Activated CD4-positive, alpha-beta T cell treated with anti-CD3 and anti-CD28 coated beads, Interleukin-2, amount 50 U/mL, for 16 hours (primary cell): ENCODE measurements around the gene PPP1R14C.
A peak's percentile ranks its signal among the peaks of the same experiment; 100 is the strongest.

Experiments
- DNase-seq: peaks from one replicate; pipeline ENCODE4 v3.0.0-alpha.2; 2020

PPP1R14C gene

DNA sequence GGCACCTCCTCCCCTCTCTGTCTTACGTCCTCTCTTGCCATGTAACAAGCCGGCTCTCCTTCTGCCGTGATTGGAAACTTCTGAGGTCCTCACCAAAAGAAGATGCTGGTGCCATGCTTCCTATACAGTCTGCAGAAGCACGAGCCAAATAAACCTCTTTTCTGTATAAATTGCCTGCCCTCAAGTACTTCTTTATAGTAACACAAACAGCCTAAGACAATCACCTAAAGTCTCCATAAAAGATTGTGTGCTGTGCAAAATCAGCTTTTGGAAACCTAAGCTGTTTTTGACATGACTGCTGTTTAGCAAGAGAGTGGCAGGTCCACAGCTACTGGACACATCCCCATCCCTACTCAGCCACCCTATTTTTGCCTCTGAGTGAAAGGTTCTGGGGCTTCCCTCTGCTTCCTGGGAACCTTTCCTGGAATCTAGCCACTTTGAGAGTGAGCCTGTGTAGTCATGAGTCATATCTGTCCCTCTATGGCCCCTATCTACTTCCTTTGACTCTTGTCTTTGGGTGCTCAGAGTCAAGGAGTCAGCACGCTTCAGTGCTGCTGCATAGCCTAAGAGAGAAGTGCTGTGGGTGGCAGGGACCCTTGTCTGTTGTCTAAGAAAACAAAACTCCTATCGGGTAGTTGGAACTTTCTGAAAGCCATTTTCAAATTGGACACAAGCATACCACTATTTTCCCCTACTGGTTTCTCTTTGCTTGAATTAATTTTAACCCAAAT lies 110.0 kb downstream of the PPP1R14C start:
- DNase-seq: peak; percentile 58

DNA sequence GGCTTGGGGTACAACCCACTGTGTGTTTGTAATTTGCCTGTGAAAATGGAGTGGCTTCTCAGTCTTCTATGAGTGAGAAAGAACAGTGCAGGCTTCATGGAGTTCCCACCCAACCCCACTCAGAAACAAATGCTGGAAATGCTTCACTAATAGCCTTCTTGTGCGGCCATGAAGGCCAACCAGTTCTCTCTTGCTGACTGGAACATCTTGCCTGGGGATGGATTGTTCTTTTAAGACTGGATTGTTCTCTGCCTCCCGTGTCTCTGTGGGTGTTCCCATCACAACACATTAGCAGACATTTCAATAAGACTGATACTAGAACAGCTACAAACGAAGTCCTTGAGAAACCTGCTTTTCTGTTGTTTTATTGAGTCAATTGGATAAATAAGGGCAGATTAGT lies 110.6 kb downstream of the PPP1R14C start:
- DNase-seq: no peak

DNA sequence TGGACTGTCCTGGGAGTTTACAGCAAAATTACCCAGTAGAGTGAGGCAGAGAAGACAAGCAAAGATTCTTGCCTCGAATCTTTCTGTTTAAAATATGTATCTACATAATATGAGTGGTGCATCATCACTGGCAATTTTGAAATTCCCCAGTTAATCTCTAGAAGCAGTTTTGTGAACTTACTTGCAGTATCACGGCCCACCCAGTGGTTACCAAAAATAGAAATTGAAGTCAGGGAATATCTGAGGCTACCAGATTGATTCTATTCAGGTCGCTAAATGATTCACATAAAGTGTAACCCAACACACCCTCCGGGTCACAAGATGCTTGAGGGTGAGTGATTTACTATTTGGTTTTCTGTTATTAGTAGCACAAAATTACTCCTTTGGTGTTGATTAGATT lies 111.9 kb downstream of the PPP1R14C start:
- DNase-seq: peak; percentile 44

DNA sequence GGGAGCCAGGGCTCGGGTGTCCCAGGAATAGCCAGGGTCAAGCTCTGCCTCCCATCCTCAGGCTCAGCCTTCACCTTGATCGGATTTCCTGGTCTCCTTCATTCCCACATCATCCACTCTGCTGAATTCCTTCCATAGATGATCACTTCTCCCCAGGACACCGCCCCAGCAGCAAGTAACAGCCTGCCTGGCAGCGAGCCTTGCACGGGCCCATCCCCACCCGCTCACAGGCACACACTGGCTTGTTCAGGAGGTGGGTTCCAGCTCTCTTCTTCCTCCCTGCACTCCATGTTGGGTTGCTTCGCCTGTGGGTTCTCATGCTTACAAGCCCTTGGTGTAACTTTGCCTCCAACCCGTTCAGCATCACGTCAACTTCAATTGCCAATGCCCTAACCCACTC lies 113.0 kb downstream of the PPP1R14C start:
- no peak for DNase-seq

DNA sequence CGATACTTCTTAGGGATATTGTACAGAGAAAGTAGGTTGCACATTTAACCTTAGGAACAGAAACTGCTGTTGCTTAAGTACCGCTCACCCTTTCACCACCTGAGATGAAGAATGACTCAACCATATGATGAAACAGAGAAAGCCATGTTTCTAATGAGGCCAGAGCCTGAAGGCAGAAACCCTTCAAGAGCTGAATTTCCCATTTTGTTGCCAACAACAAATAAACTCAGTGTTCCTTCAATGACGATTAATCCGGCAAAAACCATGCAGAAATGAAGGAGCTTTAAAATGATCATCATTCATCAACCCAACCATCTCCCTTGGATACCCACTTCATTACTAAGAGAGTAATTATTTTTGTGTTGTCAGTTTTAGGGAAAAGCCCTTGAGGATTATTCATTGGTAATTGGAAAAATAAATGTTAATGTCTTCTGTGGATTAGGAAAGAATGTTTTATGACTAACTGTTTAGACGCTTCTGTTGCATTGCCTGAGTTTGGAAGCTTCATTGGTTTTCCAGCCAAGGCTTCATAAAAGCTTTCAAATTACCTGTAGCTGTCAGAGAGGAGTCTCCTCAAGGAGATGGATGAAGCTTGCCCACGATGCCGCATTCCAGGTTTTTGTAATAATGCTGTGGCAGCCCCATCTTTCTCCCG lies 113.9 kb downstream of the PPP1R14C start:
- peak; percentile 60 for DNase-seq

DNA sequence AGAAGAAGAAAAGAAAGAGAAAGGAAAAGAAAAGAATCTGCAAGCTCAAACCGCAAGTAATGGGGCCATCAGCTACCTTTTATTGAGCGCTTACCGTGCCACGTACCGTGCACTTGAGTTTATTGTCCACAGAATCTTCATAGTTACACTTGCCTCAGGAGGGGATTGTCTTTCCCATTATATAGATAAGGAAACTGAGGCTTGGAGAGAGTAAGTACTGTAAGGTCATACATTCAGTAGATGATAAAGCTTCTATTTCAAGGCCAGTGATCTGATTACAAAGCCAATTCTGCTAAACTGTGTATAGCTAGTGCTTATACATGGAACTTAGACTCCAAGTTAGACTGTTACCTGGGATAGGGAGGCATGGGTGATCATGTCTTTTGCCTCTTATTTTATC lies 115.5 kb downstream of the PPP1R14C start:
- DNase-seq: no peak

DNA sequence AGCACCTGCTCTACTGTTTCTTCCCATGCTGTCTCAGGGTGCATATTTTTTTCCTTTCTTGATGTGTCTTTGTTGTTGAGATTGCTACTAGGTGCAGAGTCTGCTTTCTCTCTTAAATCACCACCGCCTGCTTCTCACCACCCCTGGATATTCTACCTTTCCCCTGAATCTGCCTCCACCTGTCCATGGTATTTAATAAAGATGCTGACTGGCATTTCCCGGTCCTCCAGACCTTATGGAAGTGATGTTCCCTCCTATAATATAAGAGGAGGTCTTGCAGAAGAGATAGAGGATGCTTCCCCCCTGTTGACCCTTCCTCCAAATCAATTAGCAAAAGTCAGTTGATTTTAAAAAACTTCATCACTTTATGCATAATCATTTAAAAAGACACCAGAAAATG lies 118.1 kb downstream of the PPP1R14C start:
- no peak for DNase-seq

DNA sequence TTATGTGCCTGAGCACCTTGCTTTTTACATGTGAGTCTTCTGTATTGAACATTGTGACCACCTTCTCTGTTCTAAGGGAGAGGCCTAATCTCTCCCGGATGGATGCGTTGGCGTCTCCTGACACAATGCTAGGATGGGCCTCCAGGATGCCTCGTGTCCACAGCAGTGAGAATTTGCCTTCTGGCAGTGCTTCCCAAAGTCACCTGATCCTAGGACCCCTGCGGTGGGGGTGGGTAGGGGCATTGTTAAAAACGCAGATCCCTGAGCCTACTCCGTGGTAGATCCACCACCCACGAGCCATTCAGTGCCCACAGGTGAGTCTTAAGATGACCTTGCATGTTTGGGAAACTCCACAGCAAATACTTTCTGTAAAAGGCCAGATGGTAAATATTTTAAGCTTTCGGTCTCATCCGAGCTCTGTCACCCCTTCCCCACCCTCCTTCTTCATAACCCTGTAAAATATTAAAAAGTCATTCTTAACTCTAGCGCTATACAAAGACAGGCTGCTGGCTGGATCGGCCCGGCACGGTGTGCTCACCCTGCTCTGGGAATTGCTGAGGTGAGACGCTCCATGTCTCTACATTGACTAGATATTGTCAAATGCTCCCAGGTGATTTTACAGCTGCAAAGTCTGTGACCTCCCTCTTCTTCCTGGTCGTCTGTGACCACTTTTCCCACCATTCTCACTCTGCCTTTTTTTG lies 119.3 kb downstream of the PPP1R14C start:
- no peak for DNase-seq

DNA sequence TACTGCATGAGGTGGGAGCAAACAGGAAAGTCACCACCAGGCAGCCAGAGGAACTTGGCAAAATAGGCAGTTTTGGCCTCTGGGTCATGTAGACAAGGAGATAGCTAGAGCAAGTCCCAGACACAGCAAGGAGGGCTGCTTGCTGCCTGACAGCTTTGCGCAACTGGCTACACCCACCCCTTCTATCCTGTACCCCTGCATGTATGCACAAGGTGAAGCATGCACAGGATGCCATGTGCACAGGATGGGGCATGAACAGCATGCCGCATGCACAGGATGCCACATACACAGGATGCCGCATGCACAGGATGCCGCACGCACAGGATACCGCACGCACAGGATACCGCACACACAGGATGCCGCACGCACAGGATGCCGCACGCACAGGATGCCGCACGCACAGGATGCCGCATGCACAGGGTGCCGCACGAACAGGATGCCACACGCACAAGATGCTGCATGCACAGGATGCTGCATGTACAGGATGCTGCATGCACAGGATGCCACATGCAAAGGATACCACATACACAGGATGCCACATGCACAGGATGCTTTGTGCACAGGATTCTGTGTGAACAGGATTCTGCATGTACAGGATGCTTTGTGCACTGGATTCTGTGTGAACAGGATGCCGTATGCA lies 121.0 kb downstream of the PPP1R14C start:
- DNase-seq: peak; percentile 52

DNA sequence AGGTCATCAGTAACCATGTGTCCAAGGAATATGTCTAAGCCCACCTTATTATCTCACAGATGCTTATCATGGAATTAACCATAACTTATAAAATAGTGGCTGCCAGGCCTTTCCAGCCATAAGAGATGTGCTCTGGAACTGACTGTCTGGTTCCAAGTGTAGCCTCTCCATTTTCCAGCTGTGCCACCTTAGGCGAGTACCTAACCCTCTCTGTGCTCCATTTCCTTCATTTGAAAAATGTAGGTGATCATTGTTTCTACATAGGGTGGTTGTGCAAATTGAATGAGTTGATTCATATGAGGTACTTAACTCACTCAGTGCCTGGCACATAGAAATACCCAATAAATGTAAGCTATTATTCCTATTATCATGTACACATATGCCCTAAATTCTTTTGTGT lies 123.5 kb downstream of the PPP1R14C start:
- no peak for DNase-seq

DNA sequence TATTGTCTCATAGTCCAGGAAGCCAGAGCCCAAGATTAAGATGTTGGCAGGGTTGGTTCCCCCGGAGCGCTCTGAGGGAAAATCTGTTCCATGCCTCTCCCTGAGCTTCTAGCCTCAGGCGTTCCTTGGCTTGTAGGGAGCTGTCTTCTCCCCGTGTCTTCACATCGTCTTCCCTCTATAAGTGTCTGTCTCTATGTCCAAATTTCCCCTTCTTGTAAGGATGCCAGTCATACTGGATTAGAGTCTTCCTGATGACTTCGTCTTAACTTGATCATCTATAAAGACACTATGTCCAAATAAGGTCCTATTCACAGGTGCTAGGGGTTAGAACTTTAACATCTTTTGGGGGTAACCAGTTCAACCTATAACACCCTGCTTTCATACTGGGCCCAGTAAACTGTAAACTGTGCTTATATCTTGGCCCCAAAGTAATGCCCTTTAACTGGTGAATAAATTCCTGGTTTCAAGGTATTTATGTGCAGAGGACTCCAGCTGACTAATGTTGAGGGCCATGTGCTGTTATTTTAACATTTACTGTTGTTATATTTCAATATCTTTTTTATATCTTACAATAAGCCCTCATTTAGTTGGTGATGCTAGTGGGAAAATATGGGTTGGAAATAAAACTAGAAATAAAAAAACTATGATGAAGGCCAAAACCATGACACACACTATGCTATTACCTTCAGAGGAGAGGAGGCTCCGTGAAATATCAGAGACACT lies 124.3 kb downstream of the PPP1R14C start:
- DNase-seq: no peak

DNA sequence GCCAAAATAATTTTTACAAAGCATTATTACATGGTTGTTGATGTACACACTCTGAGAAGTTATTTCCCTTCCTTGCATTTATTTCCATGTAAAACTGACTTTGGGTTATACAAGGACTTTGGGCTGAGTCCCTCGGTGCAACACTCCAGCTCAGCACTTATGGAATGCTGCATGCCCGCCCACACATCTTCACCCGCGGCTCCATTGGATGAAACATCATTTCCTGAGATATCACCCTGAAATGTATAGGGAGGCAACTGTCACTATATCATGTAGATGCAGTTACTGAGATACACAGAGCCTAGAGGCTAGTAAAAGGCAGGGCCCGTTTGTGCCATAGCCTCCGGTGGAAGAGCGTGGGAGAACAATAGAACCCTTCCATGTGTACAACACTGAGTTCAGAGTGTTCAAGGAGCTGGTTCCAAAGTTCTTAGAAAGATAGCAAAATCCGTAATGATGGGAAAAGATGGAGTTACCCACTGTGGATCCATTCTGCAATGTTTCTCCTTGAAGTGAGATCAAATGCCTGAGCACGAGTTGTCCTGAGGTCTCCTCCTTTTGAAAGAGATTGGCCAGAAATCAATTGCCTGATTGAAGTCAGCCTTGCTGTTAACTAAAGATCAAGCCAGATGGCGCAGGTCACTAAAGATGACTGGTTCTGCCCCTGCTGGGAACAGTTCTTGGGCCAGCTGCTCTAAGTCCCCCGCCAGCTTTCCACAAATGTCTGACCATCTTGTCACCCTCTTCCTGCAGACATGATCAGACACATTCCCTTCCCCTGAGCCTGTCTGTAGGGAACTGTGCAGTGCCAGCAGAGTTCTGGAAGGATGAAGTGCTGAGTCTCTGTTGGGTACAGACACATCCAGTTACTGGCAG lies 125.1 kb downstream of the PPP1R14C start:
- DNase-seq: no peak

DNA sequence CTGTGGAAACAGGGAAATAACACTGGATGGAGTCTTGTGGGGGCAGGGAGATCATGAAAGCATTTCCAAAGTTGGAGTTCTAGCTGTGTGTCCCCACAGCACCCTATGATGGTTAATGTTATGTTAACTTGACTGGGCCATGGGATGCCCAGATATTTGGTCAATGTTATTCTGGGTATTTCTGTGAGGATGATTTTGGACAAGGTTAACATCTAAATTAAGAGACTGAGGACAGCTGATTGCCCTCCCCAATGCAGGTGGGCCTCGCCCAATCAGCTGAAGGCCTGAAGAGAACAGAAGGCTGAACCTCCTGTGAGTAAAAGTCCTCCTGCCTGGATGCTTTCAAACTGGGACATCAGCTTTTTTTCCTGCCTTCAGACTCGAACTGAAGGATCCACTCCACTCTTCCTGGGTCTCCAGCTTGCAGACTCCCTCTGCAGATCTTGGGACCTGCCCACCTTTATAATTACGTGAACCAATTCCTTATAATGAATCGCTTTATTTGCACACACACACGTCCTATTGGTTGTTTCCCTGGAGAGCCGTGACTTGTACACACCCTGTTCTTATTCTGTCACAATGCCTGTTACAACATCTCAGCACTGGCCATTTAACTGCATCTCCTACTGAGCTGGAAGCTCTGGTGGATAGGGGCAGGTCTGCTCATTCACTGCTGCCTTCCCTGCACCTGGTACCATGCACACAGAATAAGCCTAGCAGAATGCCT lies 126.4 kb downstream of the PPP1R14C start:
- no peak for DNase-seq

DNA sequence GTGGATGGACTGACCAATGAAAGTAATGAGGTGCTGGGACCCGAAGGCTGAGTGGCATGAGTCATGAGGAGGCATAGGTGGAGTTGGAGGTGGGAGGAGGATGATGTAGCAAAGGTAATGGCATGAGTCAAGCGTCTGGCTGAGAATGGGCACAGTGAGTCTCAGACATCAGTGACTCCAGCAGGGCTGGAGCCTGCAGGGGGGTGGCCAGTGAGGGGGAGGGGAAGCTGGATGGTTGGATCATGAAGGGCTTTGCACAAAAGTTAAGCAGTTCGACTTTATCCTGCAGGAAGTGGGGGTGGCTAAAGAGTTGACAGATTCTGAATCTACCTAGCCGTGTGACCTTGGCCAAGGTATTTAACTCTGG lies 127.0 kb downstream of the PPP1R14C start:
- DNase-seq: no peak

DNA sequence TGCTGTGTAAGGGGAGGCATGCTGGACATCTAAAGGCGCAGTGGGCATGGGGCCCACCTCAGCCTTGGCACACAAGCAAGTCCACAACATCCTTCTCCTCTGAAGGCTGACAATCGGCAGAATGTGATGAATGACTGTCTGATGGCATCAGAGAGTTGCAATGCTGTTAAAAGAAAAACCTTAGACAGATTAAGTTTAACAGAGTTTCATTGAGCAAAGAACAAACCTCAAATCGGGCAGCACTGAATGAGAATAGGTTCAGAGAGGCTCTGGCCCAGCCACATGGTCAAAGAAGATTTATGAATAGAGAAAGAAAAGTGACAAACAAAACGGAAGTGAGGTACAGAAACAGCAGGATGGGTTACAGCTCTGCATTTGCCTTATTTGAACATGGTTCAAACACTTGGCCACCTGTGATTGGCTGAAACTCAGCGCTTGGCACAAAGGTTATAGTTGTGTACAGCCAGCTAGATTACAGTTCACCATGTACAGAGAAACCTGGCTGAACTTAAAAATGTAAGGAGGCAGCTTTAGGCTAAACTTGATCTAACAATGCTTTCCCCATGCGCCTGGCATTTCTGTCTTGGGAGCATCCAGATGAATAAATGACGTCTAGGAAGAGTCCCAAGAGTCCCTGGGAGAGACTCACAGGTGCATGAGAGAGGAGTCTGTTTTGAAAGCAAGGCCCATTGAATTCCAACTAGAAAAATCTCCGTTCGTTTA lies 127.6 kb downstream of the PPP1R14C start:
- DNase-seq: no peak

DNA sequence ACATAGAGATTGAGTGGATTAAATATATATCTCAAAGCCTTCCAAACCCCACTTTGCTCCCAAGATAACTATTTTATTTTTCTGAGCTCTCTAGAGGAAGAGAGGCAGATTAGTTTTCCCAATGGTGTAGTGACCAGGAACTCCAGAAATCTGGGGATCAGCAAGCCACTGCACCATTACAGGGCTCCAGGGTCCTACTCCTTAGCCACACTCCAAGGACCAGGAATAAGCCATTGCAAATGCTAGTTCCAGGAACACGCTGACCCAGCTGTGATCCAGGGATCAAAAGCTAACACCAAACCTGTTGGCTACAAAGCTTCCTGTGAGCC lies 128.3 kb downstream of the PPP1R14C start:
- DNase-seq: no peak

DNA sequence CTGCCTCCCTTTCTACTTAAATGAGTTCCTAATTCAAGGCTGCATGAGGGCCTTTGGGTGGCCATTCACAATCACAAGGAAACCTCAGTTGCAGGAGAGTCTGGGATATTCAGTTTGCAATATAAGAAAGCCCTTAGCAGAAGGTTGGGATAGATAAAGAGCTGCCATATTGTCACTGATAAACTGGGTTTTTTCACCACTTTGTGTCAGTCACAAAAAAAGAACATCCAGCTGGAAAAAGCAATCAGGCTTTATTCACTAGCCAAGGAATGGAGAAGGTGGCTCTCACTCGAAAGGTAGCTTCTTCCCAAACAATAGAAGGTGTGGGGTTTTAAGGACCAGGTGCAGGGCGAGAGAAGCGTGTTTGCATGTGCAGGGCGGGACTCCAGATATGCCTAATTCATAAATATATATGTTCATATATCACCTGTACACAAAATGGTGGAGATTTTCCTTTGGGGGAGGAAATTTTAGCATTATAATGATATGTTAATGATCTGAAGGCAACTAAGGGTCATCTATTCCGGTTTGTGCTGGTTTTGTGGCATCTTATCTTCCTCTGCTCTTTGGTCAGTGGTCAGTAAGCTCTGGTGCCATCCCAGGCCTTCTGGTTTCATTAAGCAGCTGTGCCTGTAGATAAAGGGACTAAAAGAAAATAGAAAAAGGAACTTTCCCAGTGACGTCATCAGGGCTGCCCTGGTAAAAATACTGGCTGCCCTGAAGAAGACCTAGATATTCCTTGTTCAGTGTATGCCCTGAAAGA lies 128.8 kb downstream of the PPP1R14C start:
- DNase-seq: no peak

DNA sequence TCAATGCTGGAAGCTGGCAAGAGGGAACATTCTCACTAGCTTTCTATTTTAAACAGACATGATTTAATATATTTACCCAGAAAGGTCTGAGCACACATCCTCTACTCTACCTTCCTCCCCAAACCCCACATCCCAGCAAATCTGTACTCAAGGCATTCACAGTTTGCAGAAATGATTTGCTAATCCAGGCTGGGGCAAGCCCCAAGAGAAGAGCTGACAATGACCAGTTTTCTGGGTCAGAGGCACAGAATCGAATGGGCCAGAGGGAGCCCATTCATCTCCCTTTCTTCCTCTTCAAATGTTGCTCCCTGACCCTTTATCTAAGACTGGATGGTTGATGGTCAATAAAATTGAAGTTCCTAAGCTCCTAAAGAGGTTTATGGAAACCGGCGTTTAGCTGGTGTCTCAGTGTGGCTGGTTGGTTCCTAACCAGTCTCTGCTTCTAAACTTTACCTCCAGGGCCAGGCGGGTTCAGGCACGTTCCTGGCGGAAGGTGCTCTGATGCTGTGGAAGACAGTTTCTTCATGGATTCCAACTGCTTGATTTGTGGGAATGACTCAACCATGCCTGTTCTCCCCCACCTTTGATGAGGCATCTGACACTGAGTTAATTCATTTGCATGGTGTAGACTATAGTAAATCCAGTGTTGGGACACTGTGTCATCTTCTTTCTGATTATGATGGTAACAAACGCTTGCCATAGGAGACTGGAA lies 129.6 kb downstream of the PPP1R14C start:
- no peak for DNase-seq

DNA sequence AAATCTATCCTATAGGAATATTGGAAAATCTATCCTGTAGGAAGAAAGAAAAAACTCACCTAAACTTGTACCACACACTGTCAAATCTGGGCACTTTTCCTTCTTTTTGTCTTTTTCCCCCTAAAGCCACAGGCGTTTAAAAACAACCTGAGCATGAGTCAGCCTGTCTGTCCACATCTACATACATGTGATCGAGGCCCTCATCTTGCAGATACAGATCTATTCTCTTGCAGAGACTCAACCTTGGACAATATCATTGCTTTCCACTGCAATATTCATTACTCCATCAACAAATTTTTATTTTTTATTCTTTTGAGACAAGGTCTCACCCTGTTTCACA lies 130.1 kb downstream of the PPP1R14C start:
- DNase-seq: no peak
